Panc1 (cell line): ENCODE data around the gene MAPK11. TPM values are rescaled to one million over a fixed set of nuclear protein-coding genes. Genes with fewer than 3 reads are reported as not detected.

Experiments used
- ATAC-seq: fragments of 200-7000 bp; cut with Tn5 transposase; 2 replicates; pipeline ENCODE4 v1.9.1; 2020; ENCODE audit warnings: mild to moderate bottlenecking, moderate library complexity
- BruUV-seq: library from RNA; stranded (reverse); fragments of 400-500 nt; replicated peaks from 2 replicates; lab custom pipeline; 2021; lab: Mats Ljungman, UMichigan
- CTCF ChIA-PET: fragments of 300-600 bp; sonication (Branson Sonifier 250); formaldehyde crosslinking; loops from one replicate; lab custom pipeline; 2022; ENCODE audit warnings: antibody characterized with exemption; lab: Charles Lee
- POLR2A ChIA-PET: fragments of 300-600 bp; sonication (Branson Sonifier 250); formaldehyde crosslinking; loops from one replicate; lab custom pipeline; 2022; ENCODE audit warnings: antibody characterized with exemption; lab: Charles Lee
- DNase-seq: peaks from one replicate; pipeline ENCODE4 v3.0.0-alpha.2; 2010; ENCODE audit warnings: low read depth, low spot score
- H3K27ac ChIP-seq: 2 replicates; pipeline ENCODE4 v1.5.1; 2011; ENCODE audit warnings: mild to moderate bottlenecking, low read length, inconsistent platforms
- H3K27me3 ChIP-seq: fragments of 200-500 bp; sonication (Bioruptor generic); 2 replicates; pipeline ENCODE4 v1.6.0; 2014; ENCODE audit warnings: low read length, inconsistent platforms; ENCODE audit not compliant: control insufficient read depth, insufficient read depth
- H3K36me3 ChIP-seq: fragments of 200-500 bp; sonication (Bioruptor generic); 2 replicates; pipeline ENCODE4 v1.5.1; 2014; ENCODE audit warnings: inconsistent platforms, mild to moderate bottlenecking, low read length, moderate library complexity; ENCODE audit not compliant: control insufficient read depth, insufficient read depth
- H3K4me1 ChIP-seq: 2 replicates; pipeline ENCODE4 v1.5.1; 2011; ENCODE audit warnings: inconsistent platforms, mild to moderate bottlenecking, low read length, moderate library complexity; ENCODE audit not compliant: control insufficient read depth, insufficient read depth
- H3K4me3 ChIP-seq, 2 experiments: 2 replicates each; pipeline ENCODE4 v1.5.1; 2011 to 2012; ENCODE audit warnings: low read depth in 2 of 2, low read length in 2 of 2, mild to moderate bottlenecking in 2 of 2, inconsistent platforms in 1 of 2, moderate library complexity in 1 of 2
- H3K9me3 ChIP-seq: fragments of 200-500 bp; sonication (Bioruptor generic); 2 replicates; pipeline ENCODE4 v1.5.1; 2014; ENCODE audit warnings: low read depth, mild to moderate bottlenecking, inconsistent platforms, low read length, moderate library complexity; ENCODE audit not compliant: control insufficient read depth, insufficient read depth
- POLR2AphosphoS5 ChIP-seq: IDR thresholded peaks from 2 replicates; pipeline ENCODE4 v1.6.1; 2012; ENCODE audit warnings: mild to moderate bottlenecking, low read depth, low read length, moderate library complexity
- SIN3A ChIP-seq: IDR thresholded peaks from 2 replicates; pipeline ENCODE4 v1.6.1; 2012; ENCODE audit warnings: low read depth, mild to moderate bottlenecking, low read length, moderate library complexity, borderline replicate concordance; ENCODE audit not compliant: insufficient read depth
- TCF7L2 ChIP-seq: IDR thresholded peaks from 2 replicates; pipeline ENCODE4 v1.6.1; 2011; ENCODE audit warnings: mild to moderate bottlenecking, low read depth, low read length, inconsistent platforms
- in situ Hi-C: cut with HindIII; loops from 2 replicates; pipeline ENCODE4 v1.10.0; 2016; ENCODE audit warnings: low sequenced_read_pairs, low pct_unique_long_range_greater_than_20kb
- intact Hi-C: fragments of 100-400 bp; cut with micrococcal nuclease; formaldehyde crosslinking; loops from one replicate; pipeline ENCODE4 v1.10.0; 2022; ENCODE audit not compliant: unreplicated experiment
- total RNA-seq: library from RNA; stranded (reverse); gene quantifications from one replicate; pipeline ENCODE4 v1.2.1, GENCODE V29; 2021; ENCODE audit not compliant: unreplicated experiment
- TF ChIP-seq, protein P1 (sequence below): fragments of 450-650 bp; IDR thresholded peaks from 2 replicates; pipeline ENCODE4 v1.5.1; 2017; ENCODE audit warnings: mild to moderate bottlenecking
- TF ChIP-seq, protein P2 (sequence below), 2 experiments: IDR thresholded peaks; 2 replicates each; pipeline ENCODE4 v1.6.1; 2011 to 2012; ENCODE audit warnings: low read depth in 2 of 2, control low read depth in 1 of 2, low read length in 1 of 2, mild to moderate bottlenecking in 1 of 2, moderate library complexity in 1 of 2; ENCODE audit not compliant: insufficient read depth in 1 of 2

MAPK11 gene
- total RNA-seq, 1 experiment from 2014 or later = 77.7 TPM

DNA sequence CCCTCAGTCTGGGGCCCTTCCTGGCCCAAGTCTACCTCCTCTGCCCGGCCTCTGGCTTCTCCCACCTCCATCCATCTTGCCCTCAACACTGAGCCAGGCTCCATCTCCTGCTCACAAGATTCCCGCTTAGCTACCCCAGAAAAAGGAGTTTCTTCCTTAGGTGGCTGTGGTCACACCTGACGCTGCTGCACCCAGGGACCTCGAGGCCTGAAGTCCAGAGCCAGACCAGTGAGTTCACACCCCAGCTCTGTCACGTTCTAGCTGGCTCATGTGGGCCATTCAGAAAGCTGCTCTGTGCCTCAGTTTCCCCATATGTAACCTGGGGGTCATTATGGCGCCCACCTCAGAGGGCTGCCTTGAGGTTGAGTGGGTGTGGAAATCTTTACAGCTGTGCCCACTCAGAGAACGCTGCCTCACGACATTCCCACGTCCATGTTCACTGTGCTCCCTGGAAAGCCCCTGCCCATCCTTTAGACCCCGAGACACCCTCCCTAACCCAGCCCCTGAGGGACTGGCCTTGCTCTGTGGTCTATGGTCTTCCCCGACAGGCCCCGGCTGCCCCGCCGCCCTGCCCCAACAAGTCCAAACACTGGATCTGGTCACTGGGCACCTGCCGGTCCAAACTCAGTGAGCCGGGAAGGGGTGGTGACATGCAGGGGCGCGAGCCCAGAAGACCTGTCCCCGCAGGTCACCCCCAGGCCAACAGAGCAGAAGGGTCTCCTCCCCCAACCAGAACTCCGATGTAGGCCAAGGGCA, 27.5 kb upstream of the MAPK11 start:
- intact Hi-C loops = no loop called here
- H3K27me3 ChIP-seq = no peaks in the 10 kb centered on the region
- ATAC-seq (no peak), DNase-seq (no peak)
- peaks cover 72% of the 10 kb centered on the region for H3K4me1 ChIP-seq
- H3K4me3 ChIP-seq = no peak overlapping the region; a peak in 1 of 4 replicates
- in situ Hi-C loops = no loop called here
- BruUV-seq = TSS peak; percentile 56
- no peak for TF ChIP-seq POLR2AphosphoS5
- TF ChIP-seq, protein P1, sequence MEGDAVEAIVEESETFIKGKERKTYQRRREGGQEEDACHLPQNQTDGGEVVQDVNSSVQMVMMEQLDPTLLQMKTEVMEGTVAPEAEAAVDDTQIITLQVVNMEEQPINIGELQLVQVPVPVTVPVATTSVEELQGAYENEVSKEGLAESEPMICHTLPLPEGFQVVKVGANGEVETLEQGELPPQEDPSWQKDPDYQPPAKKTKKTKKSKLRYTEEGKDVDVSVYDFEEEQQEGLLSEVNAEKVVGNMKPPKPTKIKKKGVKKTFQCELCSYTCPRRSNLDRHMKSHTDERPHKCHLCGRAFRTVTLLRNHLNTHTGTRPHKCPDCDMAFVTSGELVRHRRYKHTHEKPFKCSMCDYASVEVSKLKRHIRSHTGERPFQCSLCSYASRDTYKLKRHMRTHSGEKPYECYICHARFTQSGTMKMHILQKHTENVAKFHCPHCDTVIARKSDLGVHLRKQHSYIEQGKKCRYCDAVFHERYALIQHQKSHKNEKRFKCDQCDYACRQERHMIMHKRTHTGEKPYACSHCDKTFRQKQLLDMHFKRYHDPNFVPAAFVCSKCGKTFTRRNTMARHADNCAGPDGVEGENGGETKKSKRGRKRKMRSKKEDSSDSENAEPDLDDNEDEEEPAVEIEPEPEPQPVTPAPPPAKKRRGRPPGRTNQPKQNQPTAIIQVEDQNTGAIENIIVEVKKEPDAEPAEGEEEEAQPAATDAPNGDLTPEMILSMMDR = no peak
- no peak for TF ChIP-seq SIN3A
- TF ChIP-seq TCF7L2 = no peak
- TF ChIP-seq, protein P2, sequence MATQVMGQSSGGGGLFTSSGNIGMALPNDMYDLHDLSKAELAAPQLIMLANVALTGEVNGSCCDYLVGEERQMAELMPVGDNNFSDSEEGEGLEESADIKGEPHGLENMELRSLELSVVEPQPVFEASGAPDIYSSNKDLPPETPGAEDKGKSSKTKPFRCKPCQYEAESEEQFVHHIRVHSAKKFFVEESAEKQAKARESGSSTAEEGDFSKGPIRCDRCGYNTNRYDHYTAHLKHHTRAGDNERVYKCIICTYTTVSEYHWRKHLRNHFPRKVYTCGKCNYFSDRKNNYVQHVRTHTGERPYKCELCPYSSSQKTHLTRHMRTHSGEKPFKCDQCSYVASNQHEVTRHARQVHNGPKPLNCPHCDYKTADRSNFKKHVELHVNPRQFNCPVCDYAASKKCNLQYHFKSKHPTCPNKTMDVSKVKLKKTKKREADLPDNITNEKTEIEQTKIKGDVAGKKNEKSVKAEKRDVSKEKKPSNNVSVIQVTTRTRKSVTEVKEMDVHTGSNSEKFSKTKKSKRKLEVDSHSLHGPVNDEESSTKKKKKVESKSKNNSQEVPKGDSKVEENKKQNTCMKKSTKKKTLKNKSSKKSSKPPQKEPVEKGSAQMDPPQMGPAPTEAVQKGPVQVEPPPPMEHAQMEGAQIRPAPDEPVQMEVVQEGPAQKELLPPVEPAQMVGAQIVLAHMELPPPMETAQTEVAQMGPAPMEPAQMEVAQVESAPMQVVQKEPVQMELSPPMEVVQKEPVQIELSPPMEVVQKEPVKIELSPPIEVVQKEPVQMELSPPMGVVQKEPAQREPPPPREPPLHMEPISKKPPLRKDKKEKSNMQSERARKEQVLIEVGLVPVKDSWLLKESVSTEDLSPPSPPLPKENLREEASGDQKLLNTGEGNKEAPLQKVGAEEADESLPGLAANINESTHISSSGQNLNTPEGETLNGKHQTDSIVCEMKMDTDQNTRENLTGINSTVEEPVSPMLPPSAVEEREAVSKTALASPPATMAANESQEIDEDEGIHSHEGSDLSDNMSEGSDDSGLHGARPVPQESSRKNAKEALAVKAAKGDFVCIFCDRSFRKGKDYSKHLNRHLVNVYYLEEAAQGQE (IDR thresholded peaks at IDR 0.05; ENCODE audit: insufficient read depth in 1 of 2, low read depth in 2 of 2, low read length in 1 of 2) = no peak
- peak overlapping the region; percentile 70 for H3K27ac ChIP-seq
- POLR2A ChIA-PET = no interaction called here
- no peaks in the 10 kb centered on the region for H3K36me3 ChIP-seq
- no peaks in the 10 kb centered on the region for H3K9me3 ChIP-seq
- CTCF ChIA-PET = no interaction called here

DNA sequence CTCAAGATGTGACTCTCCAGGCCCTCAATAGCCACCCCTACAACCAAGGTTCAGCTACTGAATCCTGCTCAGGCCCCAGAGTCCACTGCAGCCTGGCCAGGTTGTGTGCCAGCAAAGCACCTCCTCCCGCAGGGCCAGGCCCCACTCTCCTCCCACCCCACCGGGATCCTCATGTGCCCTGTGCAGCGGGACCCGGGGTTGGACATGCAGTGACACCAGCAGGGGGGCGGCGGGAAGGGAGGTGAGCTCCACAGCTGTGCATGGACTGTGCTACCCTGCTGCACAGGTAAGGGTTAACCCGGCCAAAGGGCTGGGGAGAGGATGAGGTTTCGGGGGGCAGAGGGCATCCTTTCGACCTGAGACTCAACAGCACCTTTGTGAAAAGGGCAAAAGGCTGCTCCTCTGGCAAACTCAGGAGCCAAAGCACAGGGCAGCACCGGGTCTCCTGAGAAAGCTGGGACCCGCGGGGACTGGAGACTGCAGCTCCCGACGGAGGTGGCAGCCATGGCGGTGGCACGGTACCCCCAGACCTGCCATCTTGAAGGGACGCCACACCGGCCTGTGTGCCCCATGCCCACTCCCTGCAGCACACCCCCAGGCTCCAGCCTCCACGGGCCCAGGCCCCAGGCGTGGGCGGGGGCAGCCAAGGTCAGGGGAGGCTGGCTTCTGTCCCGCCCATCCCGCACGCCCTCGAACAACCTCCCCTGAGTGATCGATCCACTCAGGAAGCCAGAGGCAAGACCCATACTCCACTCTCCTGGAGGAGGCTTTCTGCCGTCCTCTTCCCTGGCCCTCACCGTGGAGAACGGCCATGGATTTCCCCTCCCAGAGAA, 26.7 kb upstream of the MAPK11 start:
- BruUV-seq = no TSS peak
- intact Hi-C loops = no loop called here
- Histone ChIP-seq H3K9me3 (no peaks in the 10 kb centered on the region), H3K27me3 (no peaks in the 10 kb centered on the region), H3K4me3 (no peak overlapping the region; a peak in 1 of 4 replicates), H3K27ac (peak overlapping the region; percentile 70), H3K4me1 (peaks cover 68% of the 10 kb centered on the region), H3K36me3 (no peaks in the 10 kb centered on the region)
- CTCF ChIA-PET = interaction anchor here (0.6 kb wide), 1 partner anchor 99 kb away, joined by 7 read pairs; no protein-coding TSS in a partner anchor
- ATAC-seq (no peak), DNase-seq (no peak)
- TF ChIP-seq, protein P2 (IDR thresholded peaks at IDR 0.05; ENCODE audit: insufficient read depth in 1 of 2, low read depth in 2 of 2, low read length in 1 of 2) = no peak
- TF ChIP-seq, protein P1 = no peak
- no peak for TF ChIP-seq POLR2AphosphoS5
- no peak for TF ChIP-seq TCF7L2
- in situ Hi-C loops = no loop called here
- POLR2A ChIA-PET = no interaction called here
